KG1 (cell line): ENCODE measurements around the gene SPAG5.

Experiments
- DNase-seq: peaks from one replicate; lab custom pipeline; 2025; lab: John Stamatoyannopoulos, UW

The SPAG5 gene

DNA sequence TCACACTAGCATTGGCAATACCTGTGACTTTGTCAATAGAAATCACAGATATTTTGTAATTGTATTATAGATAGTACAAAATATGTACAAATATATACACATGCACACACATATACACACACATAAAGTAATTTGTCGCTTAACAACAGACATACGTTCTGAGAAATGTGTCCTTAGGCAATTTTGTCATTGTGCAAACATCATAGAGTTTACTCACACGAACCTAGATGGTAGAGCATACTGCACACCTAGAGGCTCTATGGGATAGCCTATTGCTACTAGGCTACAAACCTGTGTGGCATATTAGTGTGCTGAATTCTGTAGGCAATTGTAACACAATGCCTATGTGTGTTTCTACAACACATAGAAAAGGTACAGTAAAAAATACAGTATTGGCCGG is 57.4 kb downstream of the SPAG5 start:
- DNase-seq = no peak

DNA sequence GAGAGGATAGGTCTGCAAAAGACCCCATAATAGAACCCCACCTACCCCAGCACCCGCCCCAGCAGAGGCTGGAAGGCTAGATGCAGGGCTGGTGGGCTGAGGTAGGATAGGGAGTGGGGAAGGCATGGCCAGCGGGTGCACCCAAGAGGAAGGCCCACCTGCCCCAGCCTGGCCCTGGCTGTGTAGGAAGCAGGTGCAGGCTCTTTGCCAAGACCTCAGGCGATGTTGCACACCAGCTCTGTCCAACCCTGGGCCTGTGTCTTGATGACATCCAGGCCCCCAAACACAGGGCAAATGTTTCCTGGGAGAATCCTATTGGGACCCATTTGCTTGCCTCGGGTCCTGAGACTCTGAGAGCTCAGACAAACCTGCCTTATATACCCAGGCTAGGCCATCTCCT is 58.6 kb downstream of the SPAG5 start:
- DNase-seq = no peak

DNA sequence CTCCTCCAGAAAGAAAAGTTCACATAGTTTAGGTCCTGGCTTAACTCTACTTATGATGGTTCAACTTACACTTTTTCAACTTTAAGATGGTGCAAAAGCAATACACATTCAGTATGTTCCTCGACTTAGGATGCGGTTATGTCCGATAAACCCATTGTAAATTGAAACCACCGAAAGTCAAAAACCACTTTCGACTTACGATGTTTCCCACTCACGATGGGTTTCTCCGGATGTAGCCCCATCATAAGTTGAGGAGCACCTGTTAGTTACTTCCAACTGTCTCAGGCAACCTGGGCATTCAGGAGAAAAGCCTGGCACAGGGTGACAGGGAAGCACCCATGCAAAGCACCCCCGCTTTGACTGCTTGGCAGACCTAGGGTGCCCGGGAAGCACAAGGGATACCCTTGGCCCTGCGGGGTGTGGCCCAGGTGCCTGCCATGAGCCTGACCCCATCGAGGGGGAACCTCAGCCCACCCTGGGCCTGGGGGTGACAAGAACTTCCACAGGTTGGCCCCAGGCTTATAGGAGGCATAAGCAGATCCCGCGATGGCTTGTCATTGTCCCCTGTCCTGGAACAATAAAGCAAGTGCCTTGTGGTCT is 60.4 kb downstream of the SPAG5 start:
- no peak for DNase-seq

DNA sequence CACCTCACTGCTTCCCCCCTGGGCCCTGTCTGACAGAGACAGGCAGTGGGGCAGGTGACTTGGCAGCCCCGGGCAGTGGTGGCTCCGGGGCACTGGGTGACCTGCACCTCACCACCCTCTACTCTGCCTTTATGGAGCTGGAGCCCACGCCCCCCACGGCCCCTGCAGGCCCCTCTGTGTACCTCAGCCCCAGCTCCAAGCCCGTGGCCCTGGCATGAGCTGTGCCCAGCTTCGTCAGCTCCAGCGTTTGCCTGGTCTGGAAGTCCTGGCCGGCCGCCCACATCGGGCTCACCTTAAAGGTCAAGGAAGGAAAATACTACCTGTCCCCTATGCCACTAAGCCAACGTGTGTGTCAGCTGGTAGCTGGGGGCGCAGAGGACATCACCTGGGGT is 61.6 kb downstream of the SPAG5 start:
- DNase-seq = no peak

DNA sequence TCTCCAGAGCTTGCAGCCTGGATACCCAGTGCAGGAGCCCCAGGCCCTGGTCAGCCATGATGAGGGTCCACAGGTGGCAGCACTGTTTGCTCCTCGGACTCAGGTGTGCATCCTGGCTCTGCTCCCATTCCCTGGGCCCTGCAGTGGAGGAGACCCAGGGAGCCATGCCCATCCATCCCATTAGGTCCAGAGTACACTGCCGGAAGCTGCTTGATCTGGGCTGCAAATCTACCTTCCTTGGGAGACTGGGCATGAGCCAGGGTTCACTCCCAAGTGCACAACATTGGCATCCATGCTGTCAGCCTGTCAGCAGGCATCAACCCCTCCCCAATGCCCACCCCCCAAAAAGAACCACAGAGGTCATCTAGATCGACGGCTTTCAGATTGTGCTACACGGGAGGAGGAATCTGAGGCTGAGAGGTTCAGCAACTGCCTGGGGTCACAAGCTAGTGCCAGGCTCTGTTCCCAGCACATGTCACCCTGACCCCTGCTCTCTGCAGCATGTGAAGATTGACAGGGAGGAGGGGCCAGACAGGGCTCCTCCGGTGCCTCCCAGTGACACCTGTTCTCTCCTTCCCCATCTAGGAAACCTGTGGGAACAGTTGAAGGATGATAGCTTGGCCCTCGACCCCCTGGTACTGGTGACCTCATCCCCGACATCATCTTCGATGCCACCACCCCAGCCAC is 62.1 kb downstream of the SPAG5 start:
- DNase-seq = no peak

DNA sequence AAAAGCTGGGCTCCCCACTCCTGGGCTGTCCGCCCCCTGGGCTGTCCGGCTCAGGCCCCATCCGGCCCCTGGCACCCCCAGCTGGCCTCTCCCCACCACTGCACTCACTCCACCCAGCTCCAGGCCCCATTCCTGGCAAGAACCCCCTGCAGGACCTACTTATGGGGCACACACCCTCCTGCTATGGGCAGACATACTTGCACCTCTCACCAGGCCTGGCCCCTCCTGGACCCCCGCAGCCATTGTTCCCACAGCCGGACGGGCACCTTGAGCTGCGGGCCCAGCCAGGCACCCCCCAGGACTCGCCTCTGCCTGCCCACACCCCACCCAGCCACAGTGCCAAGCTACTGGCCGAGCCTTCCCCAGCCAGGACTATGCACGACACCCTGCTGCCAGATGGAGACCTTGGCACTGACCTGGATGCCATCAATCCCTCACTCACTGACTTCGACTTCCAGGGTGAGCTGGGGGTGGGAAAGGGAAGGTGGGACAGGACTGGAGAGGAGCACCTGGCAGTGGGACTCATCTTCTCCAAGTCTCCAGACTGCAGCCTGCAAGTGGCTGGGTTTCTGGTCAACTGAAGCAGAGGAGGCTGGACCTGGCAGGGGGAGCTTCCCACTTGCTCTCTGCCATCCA is 64.0 kb downstream of the SPAG5 start:
- no peak for DNase-seq

DNA sequence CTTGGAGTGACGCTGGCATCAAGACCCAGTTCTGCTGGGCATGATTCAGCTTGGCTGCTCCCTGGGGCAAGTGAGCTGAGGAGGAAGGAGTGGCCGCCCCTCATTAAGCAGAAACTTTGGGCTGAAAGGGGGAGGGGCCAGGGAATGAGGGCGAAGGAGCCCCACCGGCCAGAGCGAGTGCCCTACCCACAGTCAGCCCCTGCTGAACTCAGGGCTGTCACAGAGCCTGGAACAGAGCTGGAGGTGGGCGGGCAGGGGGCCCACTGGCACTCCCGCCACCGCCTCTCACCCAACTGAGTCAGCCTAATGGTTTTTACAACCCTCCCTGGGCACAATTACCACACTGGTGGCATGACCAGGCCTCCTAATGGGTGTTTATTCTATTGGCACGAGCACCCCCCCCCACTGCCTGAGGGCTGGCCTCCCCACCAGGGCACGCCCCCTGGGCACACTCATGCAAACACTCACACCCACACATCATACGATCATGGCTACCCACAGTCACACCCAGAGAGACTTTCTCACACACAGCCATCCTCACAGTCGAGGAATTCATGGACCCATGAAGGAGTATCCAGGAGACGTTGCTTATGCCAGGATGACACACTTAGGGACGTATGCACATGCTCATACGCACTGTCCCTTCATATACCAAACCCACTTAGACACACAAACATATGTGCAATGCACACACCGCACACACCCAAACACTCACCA is 65.6 kb downstream of the SPAG5 start:
- DNase-seq = no peak

DNA sequence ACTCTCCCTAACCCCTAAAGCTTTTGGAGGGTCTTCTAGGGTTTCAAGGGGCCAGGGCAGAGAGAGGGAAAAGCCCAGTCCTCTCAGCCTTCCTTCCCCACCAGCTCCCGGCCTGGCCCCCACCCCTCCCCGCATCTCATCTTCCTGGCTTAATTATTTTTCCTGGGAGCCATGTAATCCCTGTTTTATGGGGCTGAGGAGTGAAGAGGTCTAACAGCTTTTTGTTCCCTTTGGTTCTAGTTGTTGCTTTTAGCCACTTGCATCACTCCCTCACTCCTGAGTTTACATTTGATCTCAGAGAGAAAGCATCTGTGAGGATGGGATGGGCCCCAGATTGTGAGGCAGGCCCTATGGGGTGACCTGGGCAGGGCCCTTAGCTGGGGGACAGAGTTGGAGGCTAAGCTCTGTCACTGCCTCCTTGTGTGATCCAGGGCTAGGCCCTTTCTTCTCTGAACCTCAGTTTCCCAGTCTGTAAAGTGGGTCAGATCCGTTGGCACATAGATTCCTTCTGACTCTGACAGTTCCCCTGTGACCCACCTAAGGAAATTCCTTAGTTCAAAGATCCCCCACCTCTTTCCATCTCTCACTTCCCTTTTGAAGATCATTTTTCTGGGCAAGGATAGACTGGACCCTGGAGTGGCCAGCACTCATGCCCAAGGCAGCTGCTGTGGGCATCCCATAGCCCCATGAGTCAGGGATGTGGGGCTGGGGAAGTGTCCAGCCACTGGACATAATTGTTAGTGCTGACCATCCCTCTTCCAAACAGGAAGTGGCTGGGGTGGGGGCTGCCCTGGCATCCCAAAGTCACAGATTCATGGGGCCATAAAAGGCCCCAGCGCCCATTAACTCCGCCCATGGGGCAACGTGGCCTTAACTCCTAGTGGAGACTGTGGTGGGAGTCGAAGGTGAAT is 66.5 kb downstream of the SPAG5 start:
- DNase-seq = no peak

DNA sequence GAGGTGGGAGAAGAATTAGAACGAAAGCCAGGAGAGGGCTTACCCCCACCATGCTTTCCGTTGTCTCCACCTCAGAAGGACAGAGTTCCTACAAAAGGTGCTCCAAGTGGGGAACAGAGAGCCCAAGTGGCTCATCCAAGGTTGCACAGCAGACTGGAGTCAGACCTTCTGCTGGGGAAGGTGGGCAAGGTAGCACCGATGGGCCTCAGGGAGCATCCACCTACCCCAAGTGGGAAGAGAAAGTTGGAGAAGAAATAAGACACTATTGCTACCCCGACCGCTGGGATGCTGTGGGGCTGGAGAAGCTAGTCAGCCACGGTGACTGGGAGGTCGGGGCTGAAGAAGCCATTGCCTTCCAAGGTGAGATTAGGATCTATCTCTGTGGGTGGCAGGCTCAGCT is 67.9 kb downstream of the SPAG5 start:
- no peak for DNase-seq

DNA sequence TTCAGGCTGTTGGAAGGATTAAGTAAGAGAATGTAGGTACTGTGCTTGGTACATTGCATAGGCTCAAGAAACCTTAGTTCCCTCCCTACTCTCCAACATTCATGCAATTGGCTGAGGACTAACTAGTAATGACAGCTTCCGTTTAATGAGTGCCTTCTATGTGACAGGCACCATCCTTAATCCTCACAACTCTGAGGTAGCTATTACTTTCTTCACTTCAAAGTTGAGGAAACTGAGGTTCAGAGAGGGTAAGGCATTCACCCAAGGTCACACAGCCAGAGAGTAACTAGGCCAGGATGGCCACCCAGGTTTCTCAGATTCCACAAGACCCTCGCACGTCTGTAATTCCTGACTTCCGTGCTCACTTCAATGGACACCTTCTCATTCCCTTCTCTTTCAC is 68.6 kb downstream of the SPAG5 start:
- DNase-seq = no peak

DNA sequence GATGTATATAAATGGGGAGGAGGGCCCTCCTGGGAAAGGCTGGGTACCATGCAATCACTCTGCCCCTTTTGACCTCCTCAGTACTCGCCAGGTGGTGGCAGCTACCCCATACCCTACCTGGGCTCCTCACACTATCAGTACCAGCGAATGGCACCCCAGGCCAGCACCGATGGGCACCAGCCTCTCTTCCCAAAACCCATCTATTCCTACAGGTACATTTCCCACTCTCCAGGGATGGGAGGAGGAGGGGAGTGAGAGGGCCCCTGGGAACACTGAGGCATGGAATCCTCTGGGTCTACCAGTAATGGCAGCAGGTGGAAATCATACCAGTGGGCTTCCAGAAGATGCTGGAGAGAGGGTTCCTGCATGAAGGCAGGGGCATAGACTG is 69.8 kb downstream of the SPAG5 start:
- DNase-seq = no peak

DNA sequence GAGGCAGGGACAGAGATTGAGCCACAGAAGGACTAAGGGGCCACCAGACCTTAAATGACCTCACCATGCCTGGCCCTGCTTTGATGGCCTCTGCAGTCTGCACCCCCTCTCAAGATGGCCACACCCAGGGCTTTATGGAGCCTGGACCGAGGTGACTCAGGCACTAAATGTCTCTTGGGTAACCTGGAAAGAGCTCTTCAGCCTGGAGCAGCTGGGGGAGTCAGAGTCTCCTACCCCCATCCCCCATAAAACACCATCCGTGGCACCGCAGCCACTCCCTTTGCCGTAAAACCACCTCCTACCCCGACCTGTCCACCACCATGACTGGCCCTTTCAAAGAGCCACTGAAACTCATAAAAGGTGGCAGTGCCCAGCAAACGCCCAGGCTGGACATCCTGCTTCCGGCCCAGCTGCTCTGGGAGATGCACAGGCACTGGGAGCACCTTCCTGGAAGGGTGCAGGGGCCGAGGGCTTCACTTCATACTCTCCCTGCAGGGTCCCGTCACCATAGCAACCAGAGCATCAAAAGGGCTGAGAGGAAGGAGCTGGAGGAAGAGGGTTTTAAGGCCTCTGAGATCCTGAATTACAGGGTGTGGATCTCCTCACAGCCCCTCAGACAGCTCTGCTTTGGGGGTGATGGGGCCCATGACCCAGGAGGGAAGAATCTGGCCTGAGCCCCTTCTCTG is 70.4 kb downstream of the SPAG5 start:
- DNase-seq = no peak

DNA sequence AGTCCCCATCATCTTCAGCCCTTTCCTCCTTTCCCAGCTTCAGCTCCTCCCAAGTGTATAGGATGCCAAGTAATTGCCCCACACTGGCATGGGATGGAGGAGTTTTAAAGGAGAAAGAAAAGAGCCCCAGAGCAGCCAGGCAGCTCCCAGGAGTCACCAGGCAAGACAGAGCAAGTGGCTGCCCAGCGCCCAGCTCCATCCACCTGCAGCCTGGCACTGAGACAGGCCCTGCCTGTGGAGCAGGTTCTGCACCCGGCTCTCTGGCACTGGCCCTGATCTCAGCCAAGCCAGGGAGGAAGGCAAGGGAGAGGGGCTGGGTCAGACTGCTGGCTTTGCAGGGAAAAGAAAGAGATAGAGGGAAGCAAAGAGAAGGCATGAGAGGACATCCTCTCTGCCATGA is 71.0 kb downstream of the SPAG5 start:
- DNase-seq = no peak
